ENCODE data around the gene CREB3L4.
"Not testable (repeated sequence)": the region's sequence is repeated elsewhere in the genome, so short reads cannot be mapped to it uniquely, and the experiment has no call there.

CREB3L4 gene

GRCh38 chr1:153984123-153984894 is 16.6 kb downstream of the CREB3L4 start:
- DNase-seq (ENCODE audit: low read depth in 2 of 3, low spot score in 2 of 3) = no peak

- DNase-seq (ENCODE audit: low read depth in 2 of 3, low spot score in 2 of 3) = peak in 1 of 3 experiments; percentile 39
Observed at GRCh38 chr1:153985341-153985912, 17.7 kb downstream of the CREB3L4 start.

- no peak for DNase-seq (ENCODE audit: low read depth in 2 of 3, low spot score in 2 of 3)
Observed at GRCh38 chr1:153985941-153986761, 18.4 kb downstream of the CREB3L4 start, which contains the start of gene RAB13. TSS of gene RAB13 (minus strand) at chr1:153986339. CDS start at chr1:153986236, 103 bp downstream.

GRCh38 chr1:153987621-153988020 is 19.9 kb downstream of the CREB3L4 start:
- no peak for DNase-seq (ENCODE audit: low read depth in 2 of 3, low spot score in 2 of 3)

GRCh38 chr1:153990468-153991150 is 22.9 kb downstream of the CREB3L4 start, which contains the start of gene RPS27:
TSS of gene RPS27 (plus strand) at chr1:153990762. CDS start at chr1:153990797, 35 bp downstream.
- peak; percentile 67 to 71 (median 69) for DNase-seq (ENCODE audit: low read depth in 2 of 3, low spot score in 2 of 3)

GRCh38 chr1:153991151-153991630 is 23.5 kb downstream of the CREB3L4 start:
- no peak for DNase-seq (ENCODE audit: low read depth in 2 of 3, low spot score in 2 of 3)

GRCh38 chr1:153991806-153992205 is 24.1 kb downstream of the CREB3L4 start:
- DNase-seq (ENCODE audit: low read depth in 2 of 3, low spot score in 2 of 3) = no peak

GRCh38 chr1:153995202-153995601 is 27.5 kb downstream of the CREB3L4 start:
- no peak for DNase-seq (ENCODE audit: low read depth in 2 of 3, low spot score in 2 of 3)

- DNase-seq (ENCODE audit: low read depth in 2 of 3, low spot score in 2 of 3) = no peak
Observed at GRCh38 chr1:153995640-153996039, 27.9 kb downstream of the CREB3L4 start.

- DNase-seq (ENCODE audit: low read depth in 2 of 3, low spot score in 2 of 3) = not testable (repeated sequence)
Observed at GRCh38 chr1:153996882-153997281, 29.2 kb downstream of the CREB3L4 start.

- DNase-seq (ENCODE audit: low read depth in 2 of 3, low spot score in 2 of 3) = no peak
Observed at GRCh38 chr1:154000420-154000819, 32.7 kb downstream of the CREB3L4 start.

- no peak for DNase-seq (ENCODE audit: low read depth in 2 of 3, low spot score in 2 of 3)
Observed at GRCh38 chr1:154006136-154006535, 38.4 kb downstream of the CREB3L4 start.

- DNase-seq (ENCODE audit: low read depth in 2 of 3, low spot score in 2 of 3) = no peak
Observed at GRCh38 chr1:154012129-154012528, 44.4 kb downstream of the CREB3L4 start.

GRCh38 chr1:154012543-154012942 is 44.8 kb downstream of the CREB3L4 start:
- not testable (repeated sequence) for DNase-seq (ENCODE audit: low read depth in 2 of 3, low spot score in 2 of 3)

GRCh38 chr1:154014154-154014907 is 46.6 kb downstream of the CREB3L4 start:
- DNase-seq (ENCODE audit: low read depth in 2 of 3, low spot score in 2 of 3) = no peak

GRCh38 chr1:154019269-154019668 is 51.6 kb downstream of the CREB3L4 start:
- DNase-seq (ENCODE audit: low read depth in 2 of 3, low spot score in 2 of 3) = no peak

- no peak for DNase-seq (ENCODE audit: low read depth in 2 of 3, low spot score in 2 of 3)
Observed at GRCh38 chr1:154019940-154020339, 52.2 kb downstream of the CREB3L4 start.

Data from activated CD8-positive, alpha-beta memory T cell treated with anti-CD3 and anti-CD28 coated beads for 48 hours (primary cell).